Suprapubic skin (tissue), 4 donors: ENCODE data around the gene LRP8.

ENCODE experiments used
- EP300 ChIP-seq: sonication (generic); formaldehyde crosslinking; IDR thresholded peaks from one replicate; pipeline ENCODE4 v1.6.1; 2017; ENCODE audit warnings: antibody characterized with exemption
- POLR2A ChIP-seq, 2 donors: fragments of 450-650 bp; IDR thresholded peaks; one replicate each; pipeline ENCODE4 v1.6.1; 2017; ENCODE audit warnings: antibody characterized with exemption in 2 of 2, mild to moderate bottlenecking in 2 of 2, moderate library complexity in 2 of 2
- POLR2AphosphoS5 ChIP-seq, 3 donors: sonication (generic); formaldehyde crosslinking; IDR thresholded peaks; one replicate each; pipeline ENCODE4 v1.6.1; 2017; ENCODE audit warnings: antibody characterized with exemption in 3 of 3
- TF ChIP-seq, protein P1 (sequence below), 2 donors: fragments of 200-600 bp in 1 of 2; fragments of 450-650 bp in 1 of 2; sonication (generic) in 1 of 2; IDR thresholded peaks; one replicate each; pipeline ENCODE4 v1.5.1; 2016 to 2019; ENCODE audit warnings: antibody characterized with exemption in 2 of 2, mild to moderate bottlenecking in 1 of 2, moderate library complexity in 1 of 2

DNA sequence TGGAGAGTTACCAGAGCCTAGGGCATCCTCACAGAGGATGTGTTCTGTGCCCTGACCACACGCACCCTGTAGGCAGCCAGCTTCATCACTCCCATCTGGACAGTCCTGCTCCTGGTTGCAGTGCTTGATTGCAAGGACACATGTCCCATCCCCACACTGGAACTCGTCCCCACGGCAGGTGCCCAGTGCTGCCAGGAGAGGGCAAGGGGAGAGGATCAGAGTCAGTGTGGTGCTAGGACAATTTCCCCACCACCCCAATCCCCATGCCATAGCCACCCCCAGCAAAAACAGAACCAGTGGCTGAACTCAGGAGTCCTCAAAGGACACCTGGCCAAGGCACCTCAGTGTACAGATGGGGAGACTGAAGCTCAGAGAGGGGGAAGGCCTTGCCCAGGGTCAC is 52.3 kb downstream of the LRP8 start:
- TF ChIP-seq POLR2A (IDR thresholded peaks at IDR 0.05) (no peak), EP300 (no peak), POLR2AphosphoS5 (IDR thresholded peaks at IDR 0.05) (no peak)
- TF ChIP-seq, protein P1, sequence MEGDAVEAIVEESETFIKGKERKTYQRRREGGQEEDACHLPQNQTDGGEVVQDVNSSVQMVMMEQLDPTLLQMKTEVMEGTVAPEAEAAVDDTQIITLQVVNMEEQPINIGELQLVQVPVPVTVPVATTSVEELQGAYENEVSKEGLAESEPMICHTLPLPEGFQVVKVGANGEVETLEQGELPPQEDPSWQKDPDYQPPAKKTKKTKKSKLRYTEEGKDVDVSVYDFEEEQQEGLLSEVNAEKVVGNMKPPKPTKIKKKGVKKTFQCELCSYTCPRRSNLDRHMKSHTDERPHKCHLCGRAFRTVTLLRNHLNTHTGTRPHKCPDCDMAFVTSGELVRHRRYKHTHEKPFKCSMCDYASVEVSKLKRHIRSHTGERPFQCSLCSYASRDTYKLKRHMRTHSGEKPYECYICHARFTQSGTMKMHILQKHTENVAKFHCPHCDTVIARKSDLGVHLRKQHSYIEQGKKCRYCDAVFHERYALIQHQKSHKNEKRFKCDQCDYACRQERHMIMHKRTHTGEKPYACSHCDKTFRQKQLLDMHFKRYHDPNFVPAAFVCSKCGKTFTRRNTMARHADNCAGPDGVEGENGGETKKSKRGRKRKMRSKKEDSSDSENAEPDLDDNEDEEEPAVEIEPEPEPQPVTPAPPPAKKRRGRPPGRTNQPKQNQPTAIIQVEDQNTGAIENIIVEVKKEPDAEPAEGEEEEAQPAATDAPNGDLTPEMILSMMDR (IDR thresholded peaks at IDR 0.05): no peak
